Peyer's patch (tissue), 4 donors: ENCODE measurements around the gene TNFSF15. TPM values are rescaled to one million over a fixed set of nuclear protein-coding genes. Genes with fewer than 3 reads are reported as not detected.

Experiments
- DNase-seq, 3 donors: peaks; one replicate each; pipeline ENCODE4 v3.0.0-alpha.2; 2017 to 2019
- H3K27ac ChIP-seq, 4 donors: fragments of 200-600 bp; sonication (generic); one replicate each; pipeline ENCODE4 v1.5.1; 2016 to 2019
- H3K27me3 ChIP-seq, 2 donors: fragments of 200-600 bp; sonication (generic); one replicate each; pipeline ENCODE4 v1.5.1; 2019
- H3K36me3 ChIP-seq, 3 donors: fragments of 200-600 bp; sonication (generic); one replicate each; pipeline ENCODE4 v1.5.1; 2016 to 2019
- H3K4me1 ChIP-seq, 4 donors: fragments of 200-600 bp; sonication (generic); one replicate each; pipeline ENCODE4 v1.5.1; 2016 to 2019
- H3K4me3 ChIP-seq, 4 donors: fragments of 200-600 bp; sonication (generic); 1 replicate in 3 of 4; 2 replicates in 1 of 4; pipeline ENCODE4 v1.5.1; 2016 to 2019; ENCODE audit warnings: mild to moderate bottlenecking in 1 of 4
- H3K9me3 ChIP-seq, 4 donors: fragments of 200-600 bp; sonication (generic); one replicate each; pipeline ENCODE4 v1.5.1; 2016 to 2019; ENCODE audit warnings: mild to moderate bottlenecking in 1 of 4
- POLR2A ChIP-seq, 2 donors: fragments of 450-650 bp; IDR thresholded peaks; one replicate each; pipeline ENCODE4 v1.5.1; 2017; ENCODE audit warnings: antibody characterized with exemption in 2 of 2, mild to moderate bottlenecking in 2 of 2, moderate library complexity in 2 of 2
- total RNA-seq, 4 donors: library from RNA; depleted of rRNA; stranded (reverse); fragments of >200 nt; gene quantifications; one replicate each; pipeline ENCODE4 v1.1.0, GENCODE V29; 2016
- TF ChIP-seq, protein P1 (sequence below), 6 experiments: fragments of 450-650 bp in 4 of 6; fragments of 200-600 bp in 2 of 6; sonication (generic) in 1 of 6; IDR thresholded peaks; one replicate each; pipeline ENCODE4 v1.5.1; 2017 to 2019; ENCODE audit warnings: antibody characterized with exemption in 6 of 6, mild to moderate bottlenecking in 3 of 6, moderate library complexity in 1 of 6

Gene TNFSF15
- total RNA-seq, 4 donors from 2014 or later, result 0.83 to 2.3 (median 1.6) TPM

GRCh38 chr9:114774524-114774923, 31.3 kb downstream of the TNFSF15 start:
- H3K9me3 ChIP-seq, result no peaks in the 10 kb centered on the region
- H3K4me3 ChIP-seq, result no peak overlapping the region
- TF ChIP-seq, protein P1, sequence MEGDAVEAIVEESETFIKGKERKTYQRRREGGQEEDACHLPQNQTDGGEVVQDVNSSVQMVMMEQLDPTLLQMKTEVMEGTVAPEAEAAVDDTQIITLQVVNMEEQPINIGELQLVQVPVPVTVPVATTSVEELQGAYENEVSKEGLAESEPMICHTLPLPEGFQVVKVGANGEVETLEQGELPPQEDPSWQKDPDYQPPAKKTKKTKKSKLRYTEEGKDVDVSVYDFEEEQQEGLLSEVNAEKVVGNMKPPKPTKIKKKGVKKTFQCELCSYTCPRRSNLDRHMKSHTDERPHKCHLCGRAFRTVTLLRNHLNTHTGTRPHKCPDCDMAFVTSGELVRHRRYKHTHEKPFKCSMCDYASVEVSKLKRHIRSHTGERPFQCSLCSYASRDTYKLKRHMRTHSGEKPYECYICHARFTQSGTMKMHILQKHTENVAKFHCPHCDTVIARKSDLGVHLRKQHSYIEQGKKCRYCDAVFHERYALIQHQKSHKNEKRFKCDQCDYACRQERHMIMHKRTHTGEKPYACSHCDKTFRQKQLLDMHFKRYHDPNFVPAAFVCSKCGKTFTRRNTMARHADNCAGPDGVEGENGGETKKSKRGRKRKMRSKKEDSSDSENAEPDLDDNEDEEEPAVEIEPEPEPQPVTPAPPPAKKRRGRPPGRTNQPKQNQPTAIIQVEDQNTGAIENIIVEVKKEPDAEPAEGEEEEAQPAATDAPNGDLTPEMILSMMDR (IDR thresholded peaks at IDR 0.05), result no peak
- no peak for TF ChIP-seq POLR2A (IDR thresholded peaks at IDR 0.05)
- no peaks in the 10 kb centered on the region for H3K27me3 ChIP-seq
- H3K27ac ChIP-seq, result no peak overlapping the region
- H3K4me1 ChIP-seq, result peaks cover 0 to 9% (median 2%) of the 10 kb centered on the region in 4 donors
- no peak for DNase-seq
- H3K36me3 ChIP-seq, result no peaks in the 10 kb centered on the region

- no peak for DNase-seq
- no peaks in the 10 kb centered on the region for H3K27me3 ChIP-seq
- H3K4me1 ChIP-seq, result no peaks in the 10 kb centered on the region
- no peak overlapping the region for H3K27ac ChIP-seq
- TF ChIP-seq, protein P1 (IDR thresholded peaks at IDR 0.05), result no peak
- no peak for TF ChIP-seq POLR2A (IDR thresholded peaks at IDR 0.05)
- H3K36me3 ChIP-seq, result no peaks in the 10 kb centered on the region
- H3K4me3 ChIP-seq, result no peak overlapping the region
- H3K9me3 ChIP-seq, result no peaks in the 10 kb centered on the region
Observed at GRCh38 chr9:114771889-114772288, 34.0 kb downstream of the TNFSF15 start.

- Histone ChIP-seq H3K4me1 (no peaks in the 10 kb centered on the region), H3K4me3 (no peak overlapping the region), H3K36me3 (no peaks in the 10 kb centered on the region), H3K27me3 (no peaks in the 10 kb centered on the region), H3K27ac (no peak overlapping the region), H3K9me3 (no peaks in the 10 kb centered on the region)
- no peak for TF ChIP-seq POLR2A (IDR thresholded peaks at IDR 0.05)
- TF ChIP-seq, protein P1 (IDR thresholded peaks at IDR 0.05), result no peak
- no peak for DNase-seq
Observed at GRCh38 chr9:114770991-114771390, 34.8 kb downstream of the TNFSF15 start.

DNA sequence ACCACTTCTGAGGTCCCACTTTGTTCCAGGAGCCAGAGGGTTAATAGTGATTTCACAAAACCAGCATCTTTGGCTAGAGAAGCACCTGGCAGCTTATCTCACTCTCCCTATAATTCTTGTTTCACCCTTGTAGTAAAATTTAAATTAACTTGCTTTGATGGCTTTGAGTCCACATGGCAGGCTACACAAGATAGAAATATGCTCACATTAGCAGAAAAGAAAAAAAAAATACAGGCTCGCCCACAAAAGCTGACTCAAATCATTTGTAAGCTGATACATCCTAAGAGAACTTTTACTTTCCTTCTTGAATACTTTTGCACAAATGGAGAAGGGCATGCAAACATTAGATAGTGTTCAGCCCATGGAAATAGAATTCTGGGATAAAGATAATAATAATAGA, 36.2 kb downstream of the TNFSF15 start:
- TF ChIP-seq, protein P1 (IDR thresholded peaks at IDR 0.05), result no peak
- no peak for TF ChIP-seq POLR2A (IDR thresholded peaks at IDR 0.05)

GRCh38 chr9:114763220-114763619, 42.6 kb downstream of the TNFSF15 start:
- TF ChIP-seq, protein P1 (IDR thresholded peaks at IDR 0.05), result no peak
- no peak for TF ChIP-seq POLR2A (IDR thresholded peaks at IDR 0.05)
- H3K27me3 ChIP-seq, result no peaks in the 10 kb centered on the region

More for the DNA sequence above, 36.2 kb downstream of the TNFSF15 start:
- Histone ChIP-seq H3K9me3 (no peaks in the 10 kb centered on the region), H3K27me3 (no peaks in the 10 kb centered on the region), H3K4me1 (no peaks in the 10 kb centered on the region), H3K4me3 (no peak overlapping the region), H3K27ac (no peak overlapping the region), H3K36me3 (no peaks in the 10 kb centered on the region)
- DNase-seq, result no peak

DNA sequence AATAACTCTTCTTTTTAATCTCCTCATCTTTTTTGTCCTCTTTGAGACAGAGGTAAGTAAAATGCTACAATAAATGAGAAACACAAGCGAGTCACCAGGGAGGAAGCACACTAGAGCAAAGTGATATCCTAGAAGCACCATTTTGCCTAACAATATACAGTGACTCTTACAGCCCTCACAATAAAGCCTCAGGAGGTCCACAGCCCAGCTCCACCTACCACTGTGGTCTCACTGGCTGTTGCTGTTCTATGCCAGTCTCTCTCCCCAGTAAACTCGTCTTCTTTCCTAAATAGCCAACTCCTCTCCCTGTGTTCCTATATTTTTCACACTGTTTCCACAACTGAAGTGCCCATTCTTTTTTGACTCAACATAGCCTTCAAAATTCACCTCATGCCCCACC, 44.3 kb downstream of the TNFSF15 start:
- Histone ChIP-seq H3K9me3 (no peaks in the 10 kb centered on the region), H3K4me1 (no peaks in the 10 kb centered on the region), H3K27ac (no peak overlapping the region), H3K4me3 (no peak overlapping the region), H3K27me3 (no peaks in the 10 kb centered on the region), H3K36me3 (no peaks in the 10 kb centered on the region)
- no peak for DNase-seq
- TF ChIP-seq, protein P1 (IDR thresholded peaks at IDR 0.05), result no peak
- no peak for TF ChIP-seq POLR2A (IDR thresholded peaks at IDR 0.05)

More at GRCh38 chr9:114763220-114763619, 42.6 kb downstream of the TNFSF15 start:
- H3K36me3 ChIP-seq, result no peaks in the 10 kb centered on the region
- no peak overlapping the region for H3K27ac ChIP-seq
- H3K4me1 ChIP-seq, result no peaks in the 10 kb centered on the region
- no peak for DNase-seq
- H3K4me3 ChIP-seq, result no peak overlapping the region
- no peaks in the 10 kb centered on the region for H3K9me3 ChIP-seq
